HG02840 (cell line): ENCODE data around the gene TMEM165.

Source experiments
- ATAC-seq: cut with Tn5 transposase; IDR thresholded peaks from one replicate; pipeline ENCODE4 v1.9.1; 2021; ENCODE audit warnings: mild to moderate bottlenecking, moderate library complexity, moderate number of reproducible peaks; ENCODE audit not compliant: unreplicated experiment, low FRiP score

Gene TMEM165

GRCh38 chr4:55447108-55447708, 51.5 kb downstream of the TMEM165 start:
- no peak for ATAC-seq

- ATAC-seq = no peak
Measured at GRCh38 chr4:55447831-55448230, 52.1 kb downstream of the TMEM165 start.

- no peak for ATAC-seq
Measured at GRCh38 chr4:55450566-55450965, 54.8 kb downstream of the TMEM165 start.

- ATAC-seq = no peak
Measured at GRCh38 chr4:55458164-55458563, 62.4 kb downstream of the TMEM165 start.

- ATAC-seq = no peak
Measured at GRCh38 chr4:55458611-55459010, 62.9 kb downstream of the TMEM165 start.

- ATAC-seq = no peak
Measured at GRCh38 chr4:55466001-55466400, 70.2 kb downstream of the TMEM165 start.

GRCh38 chr4:55468724-55469123, 73.0 kb downstream of the TMEM165 start:
- ATAC-seq = no peak

- ATAC-seq = no peak
Measured at GRCh38 chr4:55469979-55470378, 74.2 kb downstream of the TMEM165 start.
